ENCODE data around the gene CRISPLD2.
A peak's percentile ranks its signal among the peaks of the same experiment; 100 is the strongest.

CRISPLD2 gene

GRCh38 chr16:84819644-84820304, at the start of gene CRISPLD2:
Gene CRISPLD2, plus strand, starts transcription at chr16:84819985. Its CDS starts 18,511 bp downstream, at chr16:84838496.
- peak; percentile 81 for DNase-seq

- DNase-seq: no peak
Observed at GRCh38 chr16:84773312-84773711, 46.5 kb upstream of the CRISPLD2 start.

GRCh38 chr16:84774810-84775209, 45.0 kb upstream of the CRISPLD2 start:
- DNase-seq: peak; percentile 28

- DNase-seq: no peak
Observed at GRCh38 chr16:84775262-84775810, 44.4 kb upstream of the CRISPLD2 start.

- no peak for DNase-seq
Observed at GRCh38 chr16:84777435-84777834, 42.4 kb upstream of the CRISPLD2 start.

GRCh38 chr16:84778720-84779119, 41.1 kb upstream of the CRISPLD2 start:
- DNase-seq: no peak

- no peak for DNase-seq
Observed at GRCh38 chr16:84780063-84780462, 39.7 kb upstream of the CRISPLD2 start.

GRCh38 chr16:84780544-84781376, 39.0 kb upstream of the CRISPLD2 start:
- no peak for DNase-seq

- no peak for DNase-seq
Observed at GRCh38 chr16:84782846-84783245, 36.9 kb upstream of the CRISPLD2 start.

GRCh38 chr16:84785843-84786581, 33.8 kb upstream of the CRISPLD2 start:
- DNase-seq: no peak

- no peak for DNase-seq
Observed at GRCh38 chr16:84786605-84787262, 33.1 kb upstream of the CRISPLD2 start.

GRCh38 chr16:84787263-84787622, 32.5 kb upstream of the CRISPLD2 start:
- no peak for DNase-seq

GRCh38 chr16:84788920-84789391, 30.8 kb upstream of the CRISPLD2 start:
- DNase-seq: no peak

- DNase-seq: no peak
Observed at GRCh38 chr16:84789431-84789830, 30.4 kb upstream of the CRISPLD2 start.

GRCh38 chr16:84790301-84790700, 29.5 kb upstream of the CRISPLD2 start:
- no peak for DNase-seq

GRCh38 chr16:84791088-84791487, 28.7 kb upstream of the CRISPLD2 start:
- no peak for DNase-seq

- DNase-seq: no peak
Observed at GRCh38 chr16:84791501-84791900, 28.3 kb upstream of the CRISPLD2 start.

- no peak for DNase-seq
Observed at GRCh38 chr16:84794186-84794585, 25.6 kb upstream of the CRISPLD2 start.

GRCh38 chr16:84794626-84795025, 25.2 kb upstream of the CRISPLD2 start:
- DNase-seq: no peak

GRCh38 chr16:84795329-84796053, 24.3 kb upstream of the CRISPLD2 start:
- no peak for DNase-seq

GRCh38 chr16:84800158-84800978, 19.4 kb upstream of the CRISPLD2 start:
- no peak for DNase-seq
